ENCODE results near the gene NACC2. TPM values are rescaled to one million over a fixed set of nuclear protein-coding genes. Genes with fewer than 3 reads are reported as not detected.

Gene NACC2
- total and polyA plus RNA-seq, 2 experiments from 2014 or later: 11.0 to 13.0 TPM

DNA sequence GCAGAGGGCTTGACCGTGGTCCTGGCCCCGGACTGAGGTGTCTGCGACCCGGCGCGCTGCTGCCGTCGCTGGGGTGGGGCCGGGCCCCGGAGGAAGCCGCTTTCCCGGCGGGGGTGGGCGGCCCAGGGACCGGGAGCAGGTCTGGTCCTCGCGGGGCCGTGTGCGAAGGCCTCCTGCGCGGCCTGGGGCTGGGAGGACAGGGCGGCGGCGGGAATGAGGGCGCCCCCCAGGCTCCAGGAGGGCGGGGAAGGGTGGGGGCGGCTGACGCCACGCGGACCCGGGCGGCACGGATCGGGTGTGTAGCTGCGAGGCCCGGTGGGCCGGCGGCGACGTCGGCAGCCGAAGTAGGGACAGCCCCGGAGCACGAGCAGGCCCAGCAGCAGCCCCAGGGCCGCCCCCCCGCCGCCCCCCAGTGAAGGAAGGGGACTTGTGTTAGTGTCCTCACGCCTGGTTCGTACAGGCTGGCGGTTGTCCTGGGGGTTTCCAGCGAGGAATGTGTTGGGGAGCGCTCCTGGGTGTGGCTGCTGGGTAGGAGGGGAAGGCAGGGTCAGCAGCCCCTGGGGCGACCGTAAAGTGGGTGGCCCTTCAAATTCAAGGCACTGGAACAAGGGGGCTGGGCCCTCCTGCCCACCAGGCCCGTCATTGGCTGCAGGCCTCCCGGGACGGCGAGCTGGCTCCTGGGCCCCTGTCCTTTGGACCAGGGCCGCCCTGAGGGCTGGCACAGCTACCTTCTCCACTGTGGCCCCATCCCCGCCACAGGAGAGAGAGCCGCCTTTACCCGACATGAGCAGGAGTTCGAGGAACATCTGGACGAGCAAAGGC lies 24.2 kb upstream of the NACC2 start:
- Histone ChIP-seq H2AFZ (peak overlapping the region; percentile 35), H3K9me3 (ENCODE audit: low read depth) (no peaks in the 10 kb centered on the region), H3K79me2 (peaks cover 36% of the 10 kb centered on the region), H3K27me3 (no peaks in the 10 kb centered on the region), H3K36me3 (replicated peaks; ENCODE audit: insufficient read depth, low read depth) (no peaks in the 10 kb centered on the region), H3K4me1 (ENCODE audit: insufficient read depth) (peaks cover 18% of the 10 kb centered on the region), H3K4me2 (peak overlapping the region; percentile 99), H3K9me2 (replicated peaks; ENCODE audit: insufficient read depth) (no peaks in the 10 kb centered on the region), H4K20me1 (ENCODE audit: insufficient read depth, poor library complexity, severe bottlenecking) (no peaks in the 10 kb centered on the region), H3K4me3 (peak overlapping the region; percentile 69), H3K27ac (peak overlapping the region; percentile 98)
- WGBS (ENCODE audit: low lambda C conversion rate, missing lambda C conversion rate): 4% methylated on average over 18 of the region's 64 CpGs
- peak; percentile 82 for DNase-seq (ENCODE audit: low spot score)
- TF ChIP-seq EZH2phosphoT487 (IDR thresholded peaks at IDR 0.05; ENCODE audit: low read depth, severe bottlenecking, unreplicated experiment) (no peak), EZH2 (IDR thresholded peaks at IDR 0.05; ENCODE audit: borderline replicate concordance) (no peak), CTCF (IDR thresholded peaks at IDR 0.05; ENCODE audit: poor library complexity) (no peak)

GRCh38 chr9:136118320-136119060 lies 23.4 kb upstream of the NACC2 start, which contains the start of gene TMEM250:
Gene TMEM250, minus strand, starts transcription at chr9:136118875. Its CDS starts 1,975 bp downstream, at chr9:136116900.
- 2% methylated on average over 61 of the region's 112 CpGs for WGBS (ENCODE audit: low lambda C conversion rate, missing lambda C conversion rate)
- peaks cover 18% of the 10 kb centered on the region for H3K4me1 ChIP-seq (ENCODE audit: insufficient read depth)
- no peak for TF ChIP-seq CTCF (IDR thresholded peaks at IDR 0.05; ENCODE audit: poor library complexity)
- TF ChIP-seq EZH2 (IDR thresholded peaks at IDR 0.05; ENCODE audit: borderline replicate concordance): no peak
- no peak for TF ChIP-seq EZH2phosphoT487 (IDR thresholded peaks at IDR 0.05; ENCODE audit: low read depth, severe bottlenecking, unreplicated experiment)
- H3K4me2 ChIP-seq: peak within 1 kb of the TSS; percentile 99
- peak within 1 kb of the TSS; percentile 63 for H2AFZ ChIP-seq
- no peaks in the 10 kb centered on the region for H3K36me3 ChIP-seq (replicated peaks; ENCODE audit: insufficient read depth, low read depth)
- H3K9me3 ChIP-seq (ENCODE audit: low read depth): no peaks in the 10 kb centered on the region
- H4K20me1 ChIP-seq (ENCODE audit: insufficient read depth, poor library complexity, severe bottlenecking): no peaks in the 10 kb centered on the region
- peaks cover 39% of the 10 kb centered on the region for H3K79me2 ChIP-seq
- H3K27ac ChIP-seq: peak within 1 kb of the TSS; percentile 98
- peak within 1 kb of the TSS; percentile 87 for H3K4me3 ChIP-seq
- H3K9me2 ChIP-seq (replicated peaks; ENCODE audit: insufficient read depth): no peaks in the 10 kb centered on the region
- peak; percentile 99 for DNase-seq (ENCODE audit: low spot score)
- no peaks in the 10 kb centered on the region for H3K27me3 ChIP-seq

GRCh38 chr9:136117916-136118319 lies 22.8 kb upstream of the NACC2 start:
- under 1% methylated on average over 23 of the region's 36 CpGs for WGBS (ENCODE audit: low lambda C conversion rate, missing lambda C conversion rate)
- H3K9me3 ChIP-seq (ENCODE audit: low read depth): no peaks in the 10 kb centered on the region
- peak overlapping the region; percentile 63 for H2AFZ ChIP-seq
- no peaks in the 10 kb centered on the region for H3K27me3 ChIP-seq
- H3K4me1 ChIP-seq (ENCODE audit: insufficient read depth): peaks cover 18% of the 10 kb centered on the region
- H3K27ac ChIP-seq: peak overlapping the region; percentile 98
- H3K36me3 ChIP-seq (replicated peaks; ENCODE audit: insufficient read depth, low read depth): no peaks in the 10 kb centered on the region
- H3K79me2 ChIP-seq: peaks cover 40% of the 10 kb centered on the region
- no peaks in the 10 kb centered on the region for H3K9me2 ChIP-seq (replicated peaks; ENCODE audit: insufficient read depth)
- no peaks in the 10 kb centered on the region for H4K20me1 ChIP-seq (ENCODE audit: insufficient read depth, poor library complexity, severe bottlenecking)
- peak overlapping the region; percentile 87 for H3K4me3 ChIP-seq
- peak overlapping the region; percentile 99 for H3K4me2 ChIP-seq
- TF ChIP-seq CTCF (IDR thresholded peaks at IDR 0.05; ENCODE audit: poor library complexity): no peak
- no peak for TF ChIP-seq EZH2phosphoT487 (IDR thresholded peaks at IDR 0.05; ENCODE audit: low read depth, severe bottlenecking, unreplicated experiment)
- no peak for TF ChIP-seq EZH2 (IDR thresholded peaks at IDR 0.05; ENCODE audit: borderline replicate concordance)
- DNase-seq (ENCODE audit: low spot score): peak; percentile 68

Data from hepatocyte (in vitro differentiated cells).